OCI-LY1 (cell line): Measurements from ENCODE around the gene TMEM158.

Source experiments
- H2AFZ ChIP-seq: fragments of 200-600 bp; sonication (generic), shearing (Covaris generic); 2 replicates; pipeline ENCODE4 v1.6.0; 2014; ENCODE audit warnings: antibody characterized with exemption, mild to moderate bottlenecking, low read length
- H3F3A ChIP-seq: fragments of 200-600 bp; sonication (generic), shearing (Covaris generic); 2 replicates; pipeline ENCODE4 v1.6.0; 2014; ENCODE audit warnings: mild to moderate bottlenecking, antibody characterized with exemption, low read length, moderate library complexity; ENCODE audit not compliant: insufficient read depth
- H3K27ac ChIP-seq: fragments of 200-600 bp; sonication (generic); 2 replicates; pipeline ENCODE4 v1.5.1; 2014; ENCODE audit warnings: low read length, mixed run types, mild to moderate bottlenecking, low read depth; ENCODE audit not compliant: poor library complexity, severe bottlenecking
- H3K27me3 ChIP-seq: fragments of 200-600 bp; sonication (generic); 2 replicates; pipeline ENCODE4 v1.6.0; 2014; ENCODE audit warnings: antibody characterized with exemption, mild to moderate bottlenecking, low read length, moderate library complexity; ENCODE audit not compliant: insufficient read depth
- H3K36me3 ChIP-seq: fragments of 200-600 bp; sonication (generic); 2 replicates; pipeline ENCODE4 v1.6.1; 2014; ENCODE audit warnings: mild to moderate bottlenecking, antibody characterized with exemption, low read length, moderate library complexity, mixed read lengths; ENCODE audit not compliant: insufficient read depth
- H3K4me1 ChIP-seq: fragments of 200-600 bp; sonication (generic); 2 replicates; pipeline ENCODE4 v1.5.1; 2014; ENCODE audit warnings: mild to moderate bottlenecking, low read length, moderate library complexity; ENCODE audit not compliant: insufficient read depth, severe bottlenecking
- H3K4me2 ChIP-seq: fragments of 200-600 bp; sonication (generic), shearing (Covaris generic); 2 replicates; pipeline ENCODE4 v1.6.1; 2014; ENCODE audit warnings: low read length
- H3K4me3 ChIP-seq: fragments of 200-600 bp; sonication (generic); 2 replicates; pipeline ENCODE4 v1.5.1; 2014; ENCODE audit warnings: low read length, low read depth, mild to moderate bottlenecking, mixed read lengths; ENCODE audit not compliant: poor library complexity, severe bottlenecking
- H3K79me2 ChIP-seq: fragments of 200-600 bp; shearing (Covaris generic); 2 replicates; pipeline ENCODE4 v1.6.1; 2016; ENCODE audit warnings: mixed run types, low read length, mixed read lengths; ENCODE audit not compliant: insufficient read depth
- H3K9ac ChIP-seq: fragments of 200-600 bp; sonication (generic), shearing (Covaris generic); 2 replicates; pipeline ENCODE4 v1.6.1; 2014; ENCODE audit warnings: mild to moderate bottlenecking, low read length, mixed read lengths
- H3K9me2 ChIP-seq: fragments of 200-600 bp; sonication (generic), shearing (Covaris generic); 2 replicates; pipeline ENCODE4 v1.6.1; 2014; ENCODE audit warnings: low read depth, mild to moderate bottlenecking, low read length, mixed read lengths
- H3K9me3 ChIP-seq: fragments of 200-600 bp; shearing (Covaris generic); 2 replicates; pipeline ENCODE4 v1.6.1; 2014; ENCODE audit warnings: low read length, mixed read lengths
- H4K20me1 ChIP-seq: fragments of 200-600 bp; sonication (generic), shearing (Covaris generic); 2 replicates; pipeline ENCODE4 v1.6.0; 2016; ENCODE audit warnings: mild to moderate bottlenecking, low read length; ENCODE audit not compliant: insufficient read depth
- CTCF ChIP-seq: fragments of 200-600 bp; sonication (generic), shearing (Covaris generic); IDR thresholded peaks from 2 replicates; pipeline ENCODE4 v1.5.1; 2017; ENCODE audit warnings: mild to moderate bottlenecking, antibody characterized with exemption, low read length, moderate library complexity, mixed read lengths
- EZH2 ChIP-seq: fragments of 200-600 bp; sonication (generic), shearing (Covaris generic); IDR thresholded peaks from 2 replicates; pipeline ENCODE4 v1.8.0; 2017; ENCODE audit warnings: borderline replicate concordance, mixed run types, mild to moderate bottlenecking, antibody characterized with exemption, low read length, moderate library complexity, mixed read lengths

The TMEM158 gene

DNA sequence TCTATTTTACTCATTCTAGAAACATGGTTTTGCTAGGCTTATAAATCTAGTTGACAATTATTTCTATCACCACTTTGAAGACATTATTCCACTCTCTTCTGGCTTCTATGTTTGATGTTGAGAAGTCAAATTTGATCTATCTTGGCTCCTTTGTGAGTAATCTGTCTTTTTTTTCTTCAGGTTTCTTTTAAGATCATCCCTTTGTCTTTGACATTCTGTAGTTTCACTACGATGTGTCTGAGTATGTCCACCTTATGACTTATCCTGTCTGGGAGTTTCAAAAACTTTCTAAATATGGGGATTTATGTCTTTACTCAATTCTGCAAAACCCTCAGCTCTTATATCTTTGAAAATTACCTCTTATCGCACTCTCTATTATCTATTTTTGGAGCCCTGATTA lies 41.0 kb upstream of the TMEM158 start:
- Histone ChIP-seq H3K27ac (no peak overlapping the region), H4K20me1 (no peaks in the 10 kb centered on the region), H3K79me2 (no peaks in the 10 kb centered on the region), H2AFZ (no peak overlapping the region), H3F3A (no peaks in the 10 kb centered on the region), H3K9me2 (no peaks in the 10 kb centered on the region), H3K9ac (no peak overlapping the region), H3K9me3 (no peaks in the 10 kb centered on the region), H3K36me3 (no peaks in the 10 kb centered on the region), H3K27me3 (no peaks in the 10 kb centered on the region; the same call in 1 of the 2 replicates), H3K4me3 (no peak overlapping the region), H3K4me2 (no peak overlapping the region), H3K4me1 (no peaks in the 10 kb centered on the region)
- TF ChIP-seq CTCF (no peak), EZH2 (no peak)

- TF ChIP-seq EZH2 (no peak), CTCF (no peak)
- Histone ChIP-seq H3K9me3 (no peaks in the 10 kb centered on the region), H3K4me1 (no peaks in the 10 kb centered on the region), H4K20me1 (no peaks in the 10 kb centered on the region), H3K27ac (no peak overlapping the region), H3F3A (no peaks in the 10 kb centered on the region), H3K79me2 (no peaks in the 10 kb centered on the region), H3K4me3 (no peak overlapping the region), H3K27me3 (no peaks in the 10 kb centered on the region; the same call in 1 of the 2 replicates), H3K4me2 (no peak overlapping the region), H3K36me3 (no peaks in the 10 kb centered on the region), H2AFZ (no peak overlapping the region), H3K9ac (no peak overlapping the region), H3K9me2 (no peaks in the 10 kb centered on the region)
Observed at GRCh38 chr3:45261333-45262110, 35.4 kb upstream of the TMEM158 start.

GRCh38 chr3:45259133-45259532 lies 33.0 kb upstream of the TMEM158 start:
- H3K27me3 ChIP-seq, result 0 out of 2 replicates have a peak, but pooled peaks cover 4% of the 10 kb centered on the region
- H3F3A ChIP-seq, result no peaks in the 10 kb centered on the region
- no peaks in the 10 kb centered on the region for H3K9me2 ChIP-seq
- no peaks in the 10 kb centered on the region for H4K20me1 ChIP-seq
- no peak overlapping the region for H3K9ac ChIP-seq
- no peaks in the 10 kb centered on the region for H3K4me1 ChIP-seq
- no peak overlapping the region for H3K4me2 ChIP-seq
- H3K79me2 ChIP-seq, result no peaks in the 10 kb centered on the region
- no peak overlapping the region for H3K27ac ChIP-seq
- no peak overlapping the region for H3K4me3 ChIP-seq
- H3K36me3 ChIP-seq, result no peaks in the 10 kb centered on the region
- no peak overlapping the region for H2AFZ ChIP-seq
- TF ChIP-seq CTCF (no peak), EZH2 (no peak)
- no peaks in the 10 kb centered on the region for H3K9me3 ChIP-seq
